Umbilical cord (tissue), 2 donors: ENCODE results near the gene MICAL2. TPM values are rescaled to one million over a fixed set of nuclear protein-coding genes. Genes with fewer than 3 reads are reported as not detected.
A peak's percentile ranks its signal among the peaks of the same experiment; 100 is the strongest.

ENCODE experiments used
- DNase-seq: peaks from one replicate; pipeline ENCODE4 v3.0.0-alpha.2; 2015; ENCODE audit warnings: low spot score
- total RNA-seq: library from RNA; depleted of rRNA; stranded (reverse); fragments of >200 nt; gene quantifications from one replicate; pipeline ENCODE4 v1.2.3, GENCODE V29; 2014; ENCODE audit warnings: low replicate concordance; ENCODE audit not compliant: insufficient read depth

MICAL2 gene
- total RNA-seq, 1 donor from 2014 or later: 59.9 TPM

- DNase-seq: no peak
These were observed 7.2 kb downstream of the MICAL2 start for GRCh38 chr11:12117611-12118010.

- DNase-seq: no peak
These were observed 8.6 kb downstream of the MICAL2 start for GRCh38 chr11:12118949-12119348.

- no peak for DNase-seq
These were observed 9.1 kb downstream of the MICAL2 start for GRCh38 chr11:12119502-12119901.

GRCh38 chr11:12120031-12121008 is 9.9 kb downstream of the MICAL2 start:
- DNase-seq: no peak

- DNase-seq: no peak
These were observed 10.6 kb downstream of the MICAL2 start for GRCh38 chr11:12121011-12121410.

- no peak for DNase-seq
These were observed 11.1 kb downstream of the MICAL2 start for GRCh38 chr11:12121517-12121916.

- no peak for DNase-seq
These were observed 11.7 kb downstream of the MICAL2 start for GRCh38 chr11:12122083-12122482.

- DNase-seq: no peak
These were observed 12.9 kb downstream of the MICAL2 start for GRCh38 chr11:12123273-12123672.

- DNase-seq: peak; percentile 22
These were observed 13.4 kb downstream of the MICAL2 start for GRCh38 chr11:12123799-12124198.

- no peak for DNase-seq
These were observed 13.9 kb downstream of the MICAL2 start for GRCh38 chr11:12124306-12124705.

- DNase-seq: no peak
These were observed 15.3 kb downstream of the MICAL2 start for GRCh38 chr11:12125609-12126149.

- DNase-seq: no peak
These were observed 16.1 kb downstream of the MICAL2 start for GRCh38 chr11:12126344-12127019.

- no peak for DNase-seq
These were observed 17.0 kb downstream of the MICAL2 start for GRCh38 chr11:12127206-12127898.

GRCh38 chr11:12128301-12128751 is 17.9 kb downstream of the MICAL2 start:
- DNase-seq: no peak

GRCh38 chr11:12129227-12129626 is 18.8 kb downstream of the MICAL2 start:
- no peak for DNase-seq

GRCh38 chr11:12130180-12130980 is 20.0 kb downstream of the MICAL2 start:
- DNase-seq: no peak

GRCh38 chr11:12131943-12132789 is 21.8 kb downstream of the MICAL2 start:
- DNase-seq: no peak

- no peak for DNase-seq
These were observed 22.4 kb downstream of the MICAL2 start for GRCh38 chr11:12132790-12133145.

- DNase-seq: no peak
These were observed 23.3 kb downstream of the MICAL2 start for GRCh38 chr11:12133547-12134235.

GRCh38 chr11:12134236-12134585 is 23.8 kb downstream of the MICAL2 start:
- DNase-seq: no peak
